ENCODE data around the gene DNAJB6. TPM values are rescaled to one million over a fixed set of nuclear protein-coding genes. Genes with fewer than 3 reads are reported as not detected.
A peak's percentile ranks its signal among the peaks of the same experiment; 100 is the strongest.

DNAJB6 gene
- total RNA-seq, 1 experiment from 2014 or later: 201 TPM

- ATAC-seq (no peak), DNase-seq (ENCODE audit: low read depth, low spot score) (no peak)
- ChIA-PET CTCF (no interaction called here), POLR2A (no interaction called here)
- no TSS peak for BruUV-seq (replicated peaks)
- in situ Hi-C loops (cut with HindIII; ENCODE audit: low pct_unique_long_range_greater_than_20kb, low sequenced_read_pairs) (no loop called here), intact Hi-C loops (cut with micrococcal nuclease; ENCODE audit: unreplicated experiment) (no loop called here)
- Histone ChIP-seq H3K36me3 (ENCODE audit: control insufficient read depth, insufficient read depth, low read length) (no peaks in the 10 kb centered on the region), H3K4me1 (ENCODE audit: control insufficient read depth, insufficient read depth, low read length) (peaks cover 29% of the 10 kb centered on the region), H3K27ac (ENCODE audit: low read length) (peak overlapping the region; percentile 96), H3K27me3 (ENCODE audit: control insufficient read depth, insufficient read depth, low read length) (no peaks in the 10 kb centered on the region), H3K9me3 (ENCODE audit: control insufficient read depth, insufficient read depth, low read depth, low read length) (no peaks in the 10 kb centered on the region), H3K4me3 (ENCODE audit: low read depth in 2 of 2, low read length in 2 of 2) (no peak overlapping the region; a peak in 1 of 4 replicates)
- TF ChIP-seq TCF7L2 (IDR thresholded peaks at IDR 0.05; ENCODE audit: low read depth, low read length) (no peak), REST (IDR thresholded peaks at IDR 0.05; ENCODE audit: insufficient read depth in 1 of 2, low read depth in 2 of 2, low read length in 1 of 2) (no peak), POLR2AphosphoS5 (IDR thresholded peaks at IDR 0.05; ENCODE audit: low read depth, low read length) (no peak), SIN3A (IDR thresholded peaks at IDR 0.05; ENCODE audit: borderline replicate concordance, insufficient read depth, low read depth, low read length) (no peak)
Observed at GRCh38 chr7:157310676-157311185, 26.1 kb upstream of the DNAJB6 start.

- BruUV-seq (replicated peaks): no TSS peak
- DNase-seq (ENCODE audit: low read depth, low spot score) (no peak), ATAC-seq (no peak)
- intact Hi-C loops (cut with micrococcal nuclease; ENCODE audit: unreplicated experiment) (no loop called here), in situ Hi-C loops (cut with HindIII; ENCODE audit: low pct_unique_long_range_greater_than_20kb, low sequenced_read_pairs) (no loop called here)
- Histone ChIP-seq H3K4me3 (ENCODE audit: low read depth in 2 of 2, low read length in 2 of 2) (no peak overlapping the region), H3K36me3 (ENCODE audit: control insufficient read depth, insufficient read depth, low read length) (no peaks in the 10 kb centered on the region), H3K9me3 (ENCODE audit: control insufficient read depth, insufficient read depth, low read depth, low read length) (no peaks in the 10 kb centered on the region), H3K4me1 (ENCODE audit: control insufficient read depth, insufficient read depth, low read length) (peaks cover 25% of the 10 kb centered on the region), H3K27me3 (ENCODE audit: control insufficient read depth, insufficient read depth, low read length) (no peaks in the 10 kb centered on the region), H3K27ac (ENCODE audit: low read length) (peak overlapping the region; percentile 42; the same call in 1 of the 2 replicates)
- ChIA-PET CTCF (no interaction called here), POLR2A (no interaction called here)
- TF ChIP-seq POLR2AphosphoS5 (IDR thresholded peaks at IDR 0.05; ENCODE audit: low read depth, low read length) (no peak), CTCF (IDR thresholded peaks at IDR 0.05) (no peak), SIN3A (IDR thresholded peaks at IDR 0.05; ENCODE audit: borderline replicate concordance, insufficient read depth, low read depth, low read length) (no peak), REST (IDR thresholded peaks at IDR 0.05; ENCODE audit: insufficient read depth in 1 of 2, low read depth in 2 of 2, low read length in 1 of 2) (no peak), TCF7L2 (IDR thresholded peaks at IDR 0.05; ENCODE audit: low read depth, low read length) (no peak)
Observed at GRCh38 chr7:157312941-157313340, 23.9 kb upstream of the DNAJB6 start.
